Measurements from ENCODE around the gene CSH1.
"Not testable (repeated sequence)": the region's sequence is repeated elsewhere in the genome, so short reads cannot be mapped to it uniquely, and the experiment has no call there.

CSH1 gene

GRCh38 chr17:63896524-63897354 lies at the start of gene CSH1:
Gene CSH1, minus strand, starts transcription at chr17:63896574. Its CDS starts 63 bp downstream, at chr17:63896511.
- DNase-seq (ENCODE audit: low read depth), result not testable (repeated sequence)

GRCh38 chr17:63945784-63946439 lies 49.5 kb upstream of the CSH1 start:
- DNase-seq (ENCODE audit: low read depth), result no peak

DNA sequence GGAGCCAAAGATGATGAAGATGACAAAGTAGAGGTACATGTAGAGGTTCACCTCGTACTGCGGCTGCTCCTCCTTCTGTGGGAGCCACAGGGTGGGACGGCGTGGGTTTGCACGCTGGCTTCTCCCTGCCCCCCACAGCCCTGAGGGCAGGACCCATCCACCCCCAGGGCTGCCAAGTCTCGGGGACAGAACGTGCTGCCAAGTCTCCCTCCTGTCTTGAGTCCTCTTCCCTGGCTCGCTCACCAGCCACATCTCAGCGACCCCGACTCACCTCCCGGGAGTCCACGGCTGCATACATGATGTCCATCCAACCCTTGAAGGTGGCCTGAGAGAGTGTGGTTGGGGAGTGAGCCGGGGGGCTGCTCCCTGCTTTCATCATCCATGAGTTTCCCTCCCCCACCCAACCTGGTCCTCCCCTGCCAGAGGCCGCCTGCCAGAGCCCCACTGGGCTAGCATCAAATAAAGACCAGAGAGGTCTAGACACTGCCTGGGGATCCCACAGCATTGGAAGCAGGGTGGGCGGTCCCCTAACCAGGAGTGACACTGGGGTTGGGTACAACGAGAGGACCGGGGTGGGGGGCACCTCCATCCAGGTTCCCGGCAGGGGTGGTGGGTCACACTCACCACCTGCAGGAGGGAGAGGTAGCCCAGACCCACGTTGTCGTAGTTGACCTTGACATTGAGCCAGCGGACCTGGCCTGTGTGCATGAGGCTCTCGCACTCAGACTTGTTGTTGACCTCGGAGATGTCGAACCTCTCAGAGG lies 48.5 kb upstream of the CSH1 start:
- DNase-seq (ENCODE audit: low read depth), result no peak

DNA sequence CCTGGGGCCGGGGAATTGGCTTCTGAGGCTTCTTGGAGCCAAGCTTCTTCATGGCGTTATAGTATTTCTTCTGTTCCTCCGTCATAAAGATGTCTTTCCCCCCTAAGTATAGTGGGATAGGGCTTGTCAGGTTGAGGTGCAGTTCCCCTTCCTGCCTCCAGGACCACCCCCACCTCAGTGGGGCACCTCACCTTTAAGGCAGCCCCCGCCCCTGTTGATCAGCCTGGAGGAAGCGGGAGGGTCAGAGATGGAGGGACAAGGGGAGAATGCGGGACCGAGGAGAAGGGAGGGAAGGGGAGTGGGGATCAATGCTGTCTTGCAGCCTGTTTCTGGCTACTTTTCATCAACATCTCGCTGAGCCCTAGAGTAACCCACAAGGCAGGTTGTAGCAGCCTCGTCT lies 47.4 kb upstream of the CSH1 start:
- DNase-seq (ENCODE audit: low read depth), result no peak

DNA sequence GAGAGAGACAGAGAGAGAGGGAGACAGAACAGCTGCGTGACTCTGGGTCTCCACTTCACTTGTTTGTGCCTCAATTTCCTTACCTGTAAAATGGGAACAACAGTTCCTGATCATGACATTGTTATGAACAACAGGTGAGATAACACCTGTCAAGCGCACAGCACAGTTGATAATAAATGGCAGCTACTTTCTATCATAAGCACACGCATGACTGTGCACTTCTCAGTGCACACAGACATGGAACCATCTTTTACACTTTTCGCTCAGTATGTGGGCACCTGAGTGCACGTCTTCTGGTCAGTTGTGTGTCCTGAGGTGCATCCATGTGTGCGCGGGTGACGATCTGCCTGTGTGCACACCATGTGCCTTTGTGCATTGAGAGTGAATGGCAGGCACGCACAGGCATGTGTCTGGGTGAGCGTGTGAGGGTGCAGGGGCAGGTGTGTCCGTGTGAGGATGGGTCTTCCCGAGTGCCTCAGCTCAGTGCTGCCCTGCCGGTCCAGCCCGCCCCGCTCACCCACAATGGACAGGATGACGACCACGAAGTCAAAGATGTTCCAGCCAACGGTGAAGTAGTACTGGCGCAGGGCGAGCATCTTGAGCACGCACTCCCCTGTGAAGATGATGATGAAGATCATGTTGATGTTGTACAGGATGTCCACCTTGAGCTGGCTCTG lies 46.1 kb upstream of the CSH1 start:
- no peak for DNase-seq (ENCODE audit: low read depth)

DNA sequence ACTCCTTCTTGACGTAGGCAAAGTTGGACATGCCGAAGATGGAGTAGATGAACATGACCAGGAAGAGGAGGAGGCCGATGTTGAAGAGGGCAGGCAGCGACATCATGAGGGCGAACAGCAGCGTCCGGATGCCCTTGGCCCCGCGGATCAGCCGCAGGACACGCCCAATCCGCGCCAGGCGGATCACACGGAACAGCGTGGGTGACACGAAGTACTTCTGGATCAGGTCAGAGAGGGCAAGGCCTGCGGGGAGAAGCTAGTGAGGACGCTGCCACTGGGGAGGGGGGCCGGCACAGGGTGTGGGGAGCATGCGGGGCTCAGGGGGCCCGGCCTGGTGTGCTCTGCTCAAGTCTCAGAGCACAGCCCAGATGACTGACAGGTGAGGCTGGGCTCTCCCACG lies 45.4 kb upstream of the CSH1 start:
- no peak for DNase-seq (ENCODE audit: low read depth)

GRCh38 chr17:63941162-63941561 lies 44.8 kb upstream of the CSH1 start:
- no peak for DNase-seq (ENCODE audit: low read depth)

DNA sequence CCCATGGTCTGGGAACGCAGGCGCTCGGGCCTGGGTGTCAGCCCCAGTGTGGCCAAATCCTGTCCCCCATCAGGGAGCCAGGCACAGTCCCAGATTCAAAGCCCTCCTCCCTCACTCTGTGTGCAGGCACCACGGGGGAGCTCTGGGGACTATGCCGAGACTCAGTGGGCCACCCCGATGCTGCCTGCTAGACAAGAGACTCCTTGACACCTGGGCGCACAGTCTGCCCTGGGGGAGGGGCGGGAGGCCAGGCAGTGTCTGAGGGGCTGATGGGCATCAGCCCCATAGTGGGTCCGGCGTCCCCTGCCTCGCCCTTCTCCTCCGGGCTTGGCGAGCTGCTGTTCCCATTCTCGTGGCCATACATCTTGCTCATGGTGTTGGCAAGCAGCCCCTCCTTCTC lies 44.2 kb upstream of the CSH1 start:
- no peak for DNase-seq (ENCODE audit: low read depth)

GRCh38 chr17:63939884-63940283 lies 43.5 kb upstream of the CSH1 start:
- no peak for DNase-seq (ENCODE audit: low read depth)

GRCh38 chr17:63939401-63939800 lies 43.0 kb upstream of the CSH1 start:
- no peak for DNase-seq (ENCODE audit: low read depth)

GRCh38 chr17:63937920-63938319 lies 41.5 kb upstream of the CSH1 start:
- DNase-seq (ENCODE audit: low read depth), result no peak

- no peak for DNase-seq (ENCODE audit: low read depth)
Observed at GRCh38 chr17:63937319-63937718, 40.9 kb upstream of the CSH1 start.

DNA sequence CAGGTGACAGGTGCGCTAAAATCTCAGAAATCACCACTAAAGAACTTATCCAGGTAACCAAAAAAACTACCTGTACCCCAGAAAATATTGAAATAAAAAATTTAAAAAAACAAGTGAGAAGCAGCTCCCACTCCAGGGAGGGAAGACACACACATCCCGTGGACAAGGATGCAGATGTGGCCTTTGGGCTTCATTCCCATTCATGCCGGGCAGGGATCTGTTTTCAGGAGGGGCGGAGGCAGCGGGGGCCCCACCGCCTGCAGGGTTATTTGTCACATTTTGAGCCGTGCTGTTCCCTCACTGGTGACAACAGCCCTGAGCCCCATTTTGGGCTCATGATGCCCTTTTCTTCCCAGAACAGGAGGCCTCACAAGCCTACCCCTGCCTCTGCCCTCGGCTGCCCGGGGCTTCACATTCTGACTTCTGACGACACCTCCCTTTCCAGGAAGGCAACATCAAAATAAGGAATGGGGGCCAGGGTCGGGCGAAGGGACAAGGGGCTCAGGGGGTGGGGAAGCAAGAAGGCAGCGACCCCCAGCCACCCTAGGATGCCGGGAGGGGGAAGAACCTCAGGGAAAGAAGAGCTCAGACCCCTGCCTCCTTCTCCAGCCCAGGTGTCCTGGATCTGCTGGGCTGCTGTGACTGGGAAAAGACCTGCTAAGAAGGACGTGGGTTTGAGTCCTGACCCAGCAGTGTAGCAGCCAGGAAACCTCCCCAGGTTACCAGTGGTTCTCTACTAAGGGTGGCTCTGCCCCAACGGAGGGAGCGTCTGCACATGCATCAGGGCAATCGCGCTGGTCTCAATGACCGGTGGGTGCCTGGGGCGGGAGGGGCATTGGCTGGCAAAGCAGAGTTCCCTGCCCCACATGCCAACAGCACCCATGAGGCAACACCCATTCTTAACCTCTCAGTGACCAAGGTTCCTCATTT lies 38.1 kb upstream of the CSH1 start:
- no peak for DNase-seq (ENCODE audit: low read depth)

DNA sequence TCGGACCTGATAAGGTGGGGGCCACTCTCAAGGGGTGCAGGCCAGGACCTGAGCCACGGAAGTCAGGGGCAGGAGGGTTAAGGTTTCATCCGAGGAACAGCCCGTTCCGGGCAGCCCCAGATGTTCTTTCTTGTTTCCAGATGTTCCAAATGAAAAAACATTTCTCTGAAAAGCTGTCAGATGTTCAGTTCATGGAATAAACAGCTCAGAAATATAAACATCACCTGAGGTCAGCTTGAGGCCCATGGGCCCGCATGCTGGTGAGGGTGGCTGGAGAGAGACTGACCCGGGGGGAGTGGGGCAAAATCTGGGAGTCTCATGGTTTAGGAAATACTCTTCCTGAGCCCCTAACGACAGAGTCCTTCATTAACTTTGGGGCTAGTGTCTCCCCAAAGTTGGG lies 37.2 kb upstream of the CSH1 start:
- no peak for DNase-seq (ENCODE audit: low read depth)

DNA sequence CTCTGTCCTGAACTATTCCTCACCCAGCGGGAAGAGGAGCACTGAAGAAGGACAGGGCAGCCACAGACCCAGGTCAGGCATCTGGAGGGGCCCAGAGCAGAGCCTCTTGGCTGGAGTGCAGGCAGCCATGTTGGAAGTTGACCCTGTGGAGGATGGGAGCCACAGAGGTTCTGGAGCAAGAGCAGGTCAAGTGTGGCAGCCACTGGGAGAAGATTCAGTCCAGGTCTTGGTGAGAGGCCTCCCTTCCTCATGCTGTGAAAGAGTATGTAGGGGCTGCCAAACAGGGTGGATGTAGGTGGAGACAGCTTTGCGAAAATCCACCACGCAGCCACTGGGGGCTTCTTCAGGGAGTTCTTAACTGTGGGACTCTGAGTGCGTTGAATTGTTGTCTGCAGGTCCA lies 36.3 kb upstream of the CSH1 start:
- DNase-seq (ENCODE audit: low read depth), result no peak

- DNase-seq (ENCODE audit: low read depth), result no peak
Observed at GRCh38 chr17:63931981-63932561, 35.7 kb upstream of the CSH1 start, which contains the start of gene CD79B. Gene CD79B, minus strand, starts transcription at chr17:63932331. Its CDS starts 70 bp downstream, at chr17:63932261.

DNA sequence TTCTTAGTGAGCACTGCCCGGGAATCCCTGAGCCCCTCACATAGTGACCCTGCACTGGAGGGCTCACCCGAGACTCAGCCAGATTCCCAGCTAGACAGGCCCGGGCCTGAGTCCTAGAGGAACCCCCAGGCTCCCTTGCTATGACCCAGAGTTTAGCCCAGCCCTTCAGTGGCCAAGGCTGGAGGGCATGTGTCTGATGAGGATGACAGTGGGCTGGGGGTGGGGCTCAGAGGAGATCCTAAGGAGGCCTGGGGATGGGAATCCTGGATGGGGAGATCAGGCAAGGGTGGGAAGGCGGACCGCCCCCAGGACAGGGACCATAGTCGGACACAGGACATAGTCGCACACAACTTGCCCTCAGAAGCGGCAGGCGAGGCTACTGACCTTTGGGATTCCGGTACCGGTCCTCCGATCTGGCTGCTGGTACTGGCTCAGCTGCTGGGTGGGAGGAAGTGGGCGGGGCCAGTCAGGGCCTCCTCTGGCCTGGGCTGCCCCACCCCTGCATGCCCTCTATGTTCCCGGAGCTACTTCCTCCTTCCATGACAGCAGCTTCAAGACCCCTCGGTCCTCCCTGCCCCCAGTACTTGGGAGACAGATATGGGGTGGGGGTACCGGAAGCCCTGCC lies 34.7 kb upstream of the CSH1 start:
- no peak for DNase-seq (ENCODE audit: low read depth)

- DNase-seq (ENCODE audit: low read depth), result peak; percentile 6
Observed at GRCh38 chr17:63929860-63930766, 33.7 kb upstream of the CSH1 start.

Measured in stromal cell of bone marrow (primary cell).